GM10847 (cell line): ENCODE measurements around the gene ENDOU.

Experiments
- POLR2A ChIP-seq: IDR thresholded peaks from 2 replicates; pipeline ENCODE4 v1.6.1; 2011; ENCODE audit not compliant: insufficient read length; ENCODE audit errors: extremely low read depth

The ENDOU gene

GRCh38 chr12:47763481-47764346 is 38.4 kb upstream of the ENDOU start:
- no peak for TF ChIP-seq POLR2A

DNA sequence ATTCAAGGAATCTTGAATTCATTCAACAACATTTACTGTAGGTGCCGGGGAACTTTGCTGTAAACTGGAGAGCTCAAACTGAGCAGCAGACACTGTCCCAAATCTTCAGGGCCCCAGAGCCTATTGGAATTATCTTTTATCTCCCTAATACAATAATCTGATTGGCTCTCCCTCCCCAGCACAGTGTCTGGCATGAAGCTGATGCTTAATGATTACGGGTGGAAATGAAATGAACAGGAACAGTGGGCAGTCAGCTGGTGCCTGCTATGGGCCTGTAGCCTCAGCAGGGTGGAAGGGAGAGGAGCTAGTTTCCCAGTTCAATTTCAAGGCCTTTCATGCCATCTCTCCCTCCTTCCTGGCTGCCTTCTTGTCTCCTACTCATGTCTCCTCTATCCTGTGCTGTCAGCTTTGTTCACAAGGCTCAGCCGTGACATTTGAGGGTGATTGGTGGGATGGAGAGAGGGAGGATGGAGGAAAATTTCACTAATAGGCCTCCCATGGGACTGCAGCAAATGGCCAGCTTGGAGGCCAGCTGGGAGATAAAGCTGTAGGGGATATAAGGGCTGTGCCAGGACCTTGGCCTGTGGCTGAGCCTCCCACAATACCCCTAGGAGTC is 37.7 kb upstream of the ENDOU start:
- no peak for TF ChIP-seq POLR2A

- no peak for TF ChIP-seq POLR2A
Measured at GRCh38 chr12:47758834-47759690, 33.8 kb upstream of the ENDOU start, which contains the start of gene RAPGEF3. Gene RAPGEF3 (minus strand): TSS chr12:47758880. CDS start chr12:47758556, 324 bp downstream.

- TF ChIP-seq POLR2A = no peak
Measured at GRCh38 chr12:47758584-47758833, 33.2 kb upstream of the ENDOU start.

- TF ChIP-seq POLR2A = no peak
Measured at GRCh38 chr12:47757840-47758583, 32.7 kb upstream of the ENDOU start.

- no peak for TF ChIP-seq POLR2A
Measured at GRCh38 chr12:47757364-47757839, 32.1 kb upstream of the ENDOU start.

DNA sequence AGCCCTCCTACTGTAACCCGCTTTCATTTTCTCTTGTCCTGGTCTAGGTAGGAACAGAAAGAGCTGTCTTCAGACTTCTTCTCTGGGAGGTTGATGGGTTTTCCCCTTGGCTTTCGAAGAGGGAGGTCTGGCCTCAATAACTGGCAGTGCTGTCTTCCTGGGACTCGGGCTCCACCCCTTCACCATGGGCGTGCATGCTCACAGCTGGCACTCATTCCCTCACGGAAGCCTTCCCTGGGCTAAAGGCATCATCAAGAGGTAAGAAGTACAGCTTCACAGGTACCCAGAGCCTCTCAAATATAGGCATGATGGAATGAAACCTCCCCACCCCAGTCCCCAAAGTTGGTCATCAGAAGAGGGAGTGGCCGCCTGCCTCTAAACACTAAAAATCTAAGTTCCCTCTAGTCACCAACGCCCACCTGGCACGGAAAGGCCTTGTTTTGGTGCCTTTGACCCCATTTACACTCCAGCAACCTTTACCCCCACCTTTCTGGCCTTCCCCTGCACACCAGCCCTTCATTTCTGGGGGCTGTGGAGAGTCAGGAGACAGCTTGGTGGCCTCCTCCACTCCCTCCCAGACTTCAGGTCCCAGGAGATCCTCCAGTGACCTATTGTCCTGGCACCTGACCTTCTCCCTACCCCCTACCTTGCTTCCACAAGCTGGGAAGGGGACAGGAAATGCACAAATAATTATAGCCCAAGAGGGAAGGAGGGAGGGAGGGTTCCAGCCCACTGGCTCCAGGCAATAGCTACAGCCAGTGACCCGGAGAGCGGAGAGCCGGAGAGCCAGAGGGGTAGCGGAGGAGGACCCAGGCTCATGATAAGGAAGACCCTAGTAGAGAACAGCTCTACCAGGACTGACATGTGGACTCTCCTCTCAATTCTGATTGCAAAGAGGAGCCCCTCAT is 30.6 kb upstream of the ENDOU start:
- TF ChIP-seq POLR2A = no peak

DNA sequence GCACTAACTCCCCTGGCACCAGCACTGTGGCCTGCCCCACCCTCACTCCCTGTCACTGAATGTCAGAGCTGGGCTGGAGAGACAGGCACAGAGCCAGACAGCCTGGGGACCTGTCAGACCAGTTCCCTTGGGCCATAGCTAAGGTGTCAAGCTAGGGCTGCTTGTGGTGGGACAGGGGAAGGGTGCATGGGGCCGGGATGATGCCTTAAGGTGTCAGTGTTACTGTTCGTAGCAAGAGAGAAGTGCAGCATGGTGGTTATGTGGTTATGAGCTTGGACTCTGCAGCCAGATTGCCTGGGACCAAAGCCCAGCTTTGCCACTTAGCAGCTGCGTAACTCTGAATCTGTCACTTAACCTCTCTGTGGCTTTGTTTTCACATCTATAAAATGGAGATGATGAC is 29.6 kb upstream of the ENDOU start:
- no peak for TF ChIP-seq POLR2A

DNA sequence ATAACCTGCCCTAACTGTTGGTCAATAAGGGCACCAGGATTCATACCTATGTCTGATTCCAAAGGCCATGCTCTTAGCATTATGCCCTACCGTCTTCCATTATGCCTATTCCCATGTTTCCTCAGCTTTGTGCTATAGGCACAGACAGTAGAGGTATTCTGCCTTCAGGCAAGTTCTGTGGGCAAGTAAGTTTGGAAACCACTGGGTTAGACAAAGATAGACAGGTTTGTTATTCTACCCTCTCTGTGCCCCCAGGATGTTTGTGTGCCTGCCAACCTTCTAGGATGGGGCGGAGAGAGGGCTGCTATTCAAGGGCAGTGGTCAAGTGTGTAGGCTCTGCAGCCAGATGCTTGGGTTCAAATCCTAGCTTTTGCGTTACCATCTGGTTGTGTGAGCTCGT is 28.8 kb upstream of the ENDOU start:
- no peak for TF ChIP-seq POLR2A

- TF ChIP-seq POLR2A = no peak
Measured at GRCh38 chr12:47753021-47754001, 28.0 kb upstream of the ENDOU start.

- TF ChIP-seq POLR2A = no peak
Measured at GRCh38 chr12:47752552-47752951, 27.3 kb upstream of the ENDOU start.

- no peak for TF ChIP-seq POLR2A
Measured at GRCh38 chr12:47752121-47752520, 26.8 kb upstream of the ENDOU start.

GRCh38 chr12:47751561-47751960 is 26.3 kb upstream of the ENDOU start:
- no peak for TF ChIP-seq POLR2A
